ENCODE results near the gene MUSTN1.

The MUSTN1 gene

GRCh38 chr3:52838561-52839267, 3.9 kb upstream of the MUSTN1 start:
- no peak for TF ChIP-seq CTCF (IDR thresholded peaks at IDR 0.05; ENCODE audit: insufficient read depth, missing control alignments)
- FAIRE-seq (no peak), DNase-seq (ENCODE audit: insufficient read length, low spot score) (no peak)

- TF ChIP-seq CTCF (IDR thresholded peaks at IDR 0.05; ENCODE audit: insufficient read depth, missing control alignments), result no peak
- DNase-seq (ENCODE audit: insufficient read length, low spot score) (no peak), FAIRE-seq (no peak)
These were observed 2.2 kb upstream of the MUSTN1 start for GRCh38 chr3:52836986-52837385.

- DNase-seq (ENCODE audit: insufficient read length, low spot score) (no peak), FAIRE-seq (no peak)
- no peak for TF ChIP-seq CTCF (IDR thresholded peaks at IDR 0.05; ENCODE audit: insufficient read depth, missing control alignments)
These were observed 1.6 kb upstream of the MUSTN1 start for GRCh38 chr3:52836471-52836845.

- DNase-seq (ENCODE audit: insufficient read length, low spot score) (no peak), FAIRE-seq (no peak)
- no peak for TF ChIP-seq CTCF (IDR thresholded peaks at IDR 0.05; ENCODE audit: insufficient read depth, missing control alignments)
These were observed 1.1 kb upstream of the MUSTN1 start for GRCh38 chr3:52835766-52836470.

GRCh38 chr3:52833202-52833601, 1.6 kb downstream of the MUSTN1 start:
- no peak for FAIRE-seq
- no peak for TF ChIP-seq CTCF (IDR thresholded peaks at IDR 0.05; ENCODE audit: insufficient read depth, missing control alignments)
- DNase-seq (ENCODE audit: insufficient read length, low spot score), result no peak

- TF ChIP-seq CTCF (IDR thresholded peaks at IDR 0.05; ENCODE audit: insufficient read depth, missing control alignments), result no peak
- DNase-seq (ENCODE audit: insufficient read length, low spot score), result no peak
- FAIRE-seq, result no peak
These were observed 3.1 kb downstream of the MUSTN1 start for GRCh38 chr3:52831500-52832301.

All from D721Med (cell line).